PC-9 (cell line): Measurements from ENCODE around the gene CNOT3. TPM values are rescaled to one million over a fixed set of nuclear protein-coding genes. Genes with fewer than 3 reads are reported as not detected.

ENCODE experiments used
- BruUV-seq: library from RNA; stranded (reverse); fragments of 400-500 nt; replicated peaks from 2 replicates; lab custom pipeline; 2021; lab: Mats Ljungman, UMichigan
- CTCF ChIA-PET: fragments of 300-600 bp; sonication (Branson Sonifier 250); formaldehyde crosslinking; loops from one replicate; lab custom pipeline; 2022; ENCODE audit warnings: antibody characterized with exemption; lab: Charles Lee
- POLR2A ChIA-PET: fragments of 300-600 bp; sonication (Branson Sonifier 250); formaldehyde crosslinking; loops from one replicate; lab custom pipeline; 2022; ENCODE audit warnings: antibody characterized with exemption; ENCODE audit not compliant: unreplicated experiment; lab: Charles Lee
- DNase-seq, 2 experiments: peaks; one replicate each; pipeline versions ENCODE4 v3.0.0 to v3.0.0-alpha.2; 2015 to 2022; ENCODE audit warnings: mixed read lengths in 1 of 2
- H2AFZ ChIP-seq: fragments of 200-600 bp; sonication (generic); 2 replicates; pipeline ENCODE4 v1.8.1; 2017; ENCODE audit warnings: antibody characterized with exemption
- H3F3A ChIP-seq: fragments of 200-600 bp; sonication (generic); 2 replicates; pipeline ENCODE4 v1.8.1; 2017; ENCODE audit warnings: antibody characterized with exemption, mild to moderate bottlenecking, low read depth; ENCODE audit not compliant: insufficient read depth
- H3K27ac ChIP-seq: fragments of 200-600 bp; sonication (generic); 2 replicates; pipeline ENCODE4 v1.6.1; 2016; ENCODE audit warnings: mixed run types
- H3K27me3 ChIP-seq: fragments of 200-600 bp; sonication (generic); 2 replicates; pipeline ENCODE4 v1.6.1; 2016; ENCODE audit warnings: low read depth, mixed run types; ENCODE audit not compliant: insufficient read depth
- H3K36me3 ChIP-seq: fragments of 200-600 bp; sonication (generic); 2 replicates; pipeline ENCODE4 v1.6.1; 2016; ENCODE audit warnings: low read depth, mixed run types
- H3K4me1 ChIP-seq: fragments of 200-600 bp; sonication (generic); replicated peaks from 2 replicates; pipeline ENCODE4 v1.6.1; 2016; ENCODE audit warnings: mixed run types; ENCODE audit not compliant: insufficient read depth
- H3K4me2 ChIP-seq: fragments of 200-600 bp; sonication (generic); 2 replicates; pipeline ENCODE4 v1.6.1; 2017; ENCODE audit warnings: mixed run types
- H3K4me3 ChIP-seq: fragments of 200-600 bp; sonication (generic); 2 replicates; pipeline ENCODE4 v1.6.1; 2016; ENCODE audit warnings: mixed run types
- H3K79me2 ChIP-seq: fragments of 200-600 bp; sonication (generic); 2 replicates; pipeline ENCODE4 v1.6.1; 2017; ENCODE audit warnings: low read depth, mixed run types
- H3K9me2 ChIP-seq: fragments of 200-600 bp; sonication (generic); 2 replicates; pipeline ENCODE4 v1.8.1; 2017; ENCODE audit warnings: mild to moderate bottlenecking; ENCODE audit not compliant: insufficient read depth
- H3K9me3 ChIP-seq: fragments of 200-600 bp; sonication (generic); 2 replicates; pipeline ENCODE4 v1.8.1; 2016; ENCODE audit warnings: low read depth; ENCODE audit not compliant: insufficient read depth
- H4K20me1 ChIP-seq: fragments of 200-600 bp; sonication (generic); 2 replicates; pipeline ENCODE4 v1.8.1; 2017; ENCODE audit not compliant: insufficient read depth
- EZH2 ChIP-seq: fragments of 200-600 bp; sonication (generic); IDR thresholded peaks from 2 replicates; pipeline ENCODE4 v1.8.0; 2017; ENCODE audit warnings: antibody characterized with exemption, low read depth
- intact Hi-C: fragments of 100-400 bp; cut with micrococcal nuclease; formaldehyde crosslinking; loops from one replicate; pipeline ENCODE4 v1.10.0; 2022; ENCODE audit not compliant: unreplicated experiment
- total RNA-seq: library from RNA; stranded (reverse); gene quantifications from 2 replicates; pipeline ENCODE4 v1.2.3, GENCODE V29; 2021
- TF ChIP-seq, protein P1 (sequence below): fragments of 200-600 bp; sonication (generic); conservative IDR thresholded peaks from 2 replicates; pipeline ENCODE4 v1.6.1; 2017; ENCODE audit warnings: mixed run types, antibody characterized with exemption, mild to moderate bottlenecking, moderate library complexity

The CNOT3 gene
- total RNA-seq, 1 experiment from 2014 or later = 89.1 TPM

GRCh38 chr19:54142166-54142780, 4.7 kb downstream of the CNOT3 start:
- no peaks in the 10 kb centered on the region for H3K9me3 ChIP-seq
- no peak overlapping the region for H2AFZ ChIP-seq
- peaks cover 58% of the 10 kb centered on the region for H3K79me2 ChIP-seq
- no TSS peak for BruUV-seq
- H3K4me2 ChIP-seq = no peak overlapping the region
- no peak for TF ChIP-seq EZH2
- TF ChIP-seq, protein P1, sequence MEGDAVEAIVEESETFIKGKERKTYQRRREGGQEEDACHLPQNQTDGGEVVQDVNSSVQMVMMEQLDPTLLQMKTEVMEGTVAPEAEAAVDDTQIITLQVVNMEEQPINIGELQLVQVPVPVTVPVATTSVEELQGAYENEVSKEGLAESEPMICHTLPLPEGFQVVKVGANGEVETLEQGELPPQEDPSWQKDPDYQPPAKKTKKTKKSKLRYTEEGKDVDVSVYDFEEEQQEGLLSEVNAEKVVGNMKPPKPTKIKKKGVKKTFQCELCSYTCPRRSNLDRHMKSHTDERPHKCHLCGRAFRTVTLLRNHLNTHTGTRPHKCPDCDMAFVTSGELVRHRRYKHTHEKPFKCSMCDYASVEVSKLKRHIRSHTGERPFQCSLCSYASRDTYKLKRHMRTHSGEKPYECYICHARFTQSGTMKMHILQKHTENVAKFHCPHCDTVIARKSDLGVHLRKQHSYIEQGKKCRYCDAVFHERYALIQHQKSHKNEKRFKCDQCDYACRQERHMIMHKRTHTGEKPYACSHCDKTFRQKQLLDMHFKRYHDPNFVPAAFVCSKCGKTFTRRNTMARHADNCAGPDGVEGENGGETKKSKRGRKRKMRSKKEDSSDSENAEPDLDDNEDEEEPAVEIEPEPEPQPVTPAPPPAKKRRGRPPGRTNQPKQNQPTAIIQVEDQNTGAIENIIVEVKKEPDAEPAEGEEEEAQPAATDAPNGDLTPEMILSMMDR = no peak
- H3K4me1 ChIP-seq = peaks cover 11% of the 10 kb centered on the region; the same call in 1 of the 2 replicates
- DNase-seq = no peak
- H3K27ac ChIP-seq = no peak overlapping the region
- H3K27me3 ChIP-seq = no peaks in the 10 kb centered on the region
- H3K9me2 ChIP-seq = no peaks in the 10 kb centered on the region
- peaks cover 9% of the 10 kb centered on the region; the same call in 1 of the 2 replicates for H3F3A ChIP-seq
- no peak overlapping the region for H3K4me3 ChIP-seq
- intact Hi-C loops = no loop called here
- ChIA-PET CTCF (no interaction called here), POLR2A (interaction anchor here (0.6 kb wide), 1 partner anchor 140 kb away, joined by 5 read pairs; no protein-coding TSS in a partner anchor)
- H4K20me1 ChIP-seq = peaks cover 63% of the 10 kb centered on the region
- H3K36me3 ChIP-seq = peaks cover 36% of the 10 kb centered on the region

DNA sequence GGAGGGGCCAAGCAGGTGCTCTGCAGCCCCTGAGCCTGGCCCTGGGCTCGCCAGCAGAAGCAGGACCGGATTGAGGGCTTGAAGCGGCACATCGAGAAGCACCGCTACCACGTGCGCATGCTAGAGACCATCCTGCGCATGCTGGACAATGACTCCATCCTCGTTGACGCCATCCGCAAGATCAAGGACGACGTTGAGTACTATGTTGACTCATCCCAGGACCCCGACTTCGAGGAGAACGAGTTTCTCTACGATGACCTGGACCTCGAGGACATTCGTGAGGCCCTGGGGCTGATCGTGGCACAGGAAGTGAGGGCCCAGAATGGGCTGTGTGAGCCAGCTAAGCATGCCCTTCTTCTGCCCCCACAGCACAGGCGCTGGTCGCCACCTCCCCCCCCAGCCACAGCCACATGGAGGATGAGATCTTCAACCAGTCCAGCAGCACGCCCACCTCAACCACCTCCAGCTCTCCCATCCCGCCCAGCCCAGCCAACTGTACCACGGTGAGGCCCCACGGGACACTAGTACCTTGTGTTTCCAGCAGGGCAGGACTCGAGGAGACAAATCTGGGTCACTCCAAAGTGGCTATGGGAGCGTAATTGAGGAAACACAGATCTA, 8.1 kb downstream of the CNOT3 start:
- Histone ChIP-seq H3K27ac (no peak overlapping the region), H3K4me3 (no peak overlapping the region), H3K4me1 (no peaks in the 10 kb centered on the region), H3F3A (peaks cover 25% of the 10 kb centered on the region; the same call in 1 of the 2 replicates), H3K9me3 (no peaks in the 10 kb centered on the region), H2AFZ (no peak overlapping the region), H3K27me3 (no peaks in the 10 kb centered on the region), H4K20me1 (peaks cover 43% of the 10 kb centered on the region), H3K79me2 (peaks cover 28% of the 10 kb centered on the region), H3K9me2 (no peaks in the 10 kb centered on the region), H3K36me3 (peaks cover 36% of the 10 kb centered on the region), H3K4me2 (no peak overlapping the region)
- no TSS peak for BruUV-seq
- ChIA-PET POLR2A (no interaction called here), CTCF (interaction anchor here (0.5 kb wide), 1 partner anchor 184 kb away, joined by 3 read pairs; no protein-coding TSS in a partner anchor)
- intact Hi-C loops = no loop called here
- TF ChIP-seq EZH2 = no peak
- TF ChIP-seq, protein P1 = no peak
- no peak for DNase-seq

- Histone ChIP-seq H3K79me2 (peaks cover 8% of the 10 kb centered on the region), H3K9me2 (no peaks in the 10 kb centered on the region), H3F3A (peaks cover 40% of the 10 kb centered on the region; the same call in 1 of the 2 replicates), H3K27ac (no peak overlapping the region), H2AFZ (no peak overlapping the region), H3K4me2 (no peak overlapping the region), H3K4me3 (no peak overlapping the region), H3K36me3 (peaks cover 32% of the 10 kb centered on the region), H4K20me1 (peaks cover 41% of the 10 kb centered on the region), H3K27me3 (no peaks in the 10 kb centered on the region), H3K4me1 (no peaks in the 10 kb centered on the region), H3K9me3 (no peaks in the 10 kb centered on the region)
- intact Hi-C loops = no loop called here
- no peak for TF ChIP-seq EZH2
- TF ChIP-seq, protein P1 = no peak
- DNase-seq = no peak
- ChIA-PET CTCF (no interaction called here), POLR2A (interaction anchor here (0.6 kb wide), 1 partner anchor 11 kb away, joined by 7 read pairs; no protein-coding TSS in a partner anchor)
- BruUV-seq = no TSS peak
Measured at GRCh38 chr19:54147676-54148075, 10.1 kb downstream of the CNOT3 start.
